Muscle of leg (tissue), 16 donors: ENCODE data around the gene TNC. TPM values are rescaled to one million over a fixed set of nuclear protein-coding genes. Genes with fewer than 3 reads are reported as not detected.
A peak's percentile ranks its signal among the peaks of the same experiment; 100 is the strongest.

Source experiments
- DNase-seq: peaks from one replicate; pipeline ENCODE4 v3.0.0; 2013
- H3K27ac ChIP-seq: one replicate; pipeline ENCODE4 v1.5.1; 2013; ENCODE audit warnings: mild to moderate bottlenecking, low read length, control low read depth
- H3K27me3 ChIP-seq: one replicate; pipeline ENCODE4 v1.6.1; 2013; ENCODE audit warnings: low read length; ENCODE audit not compliant: control insufficient read depth, insufficient read depth
- H3K36me3 ChIP-seq: one replicate; pipeline ENCODE4 v1.6.1; 2013; ENCODE audit warnings: low read length; ENCODE audit not compliant: control insufficient read depth, insufficient read depth
- H3K4me1 ChIP-seq: one replicate; pipeline ENCODE4 v1.6.1; 2013; ENCODE audit warnings: low read length; ENCODE audit not compliant: control insufficient read depth, insufficient read depth
- H3K4me3 ChIP-seq: one replicate; pipeline ENCODE4 v1.5.1; 2013; ENCODE audit warnings: low read length, control low read depth
- H3K9me3 ChIP-seq: replicated peaks from 2 replicates; pipeline ENCODE4 v1.6.1; 2013; ENCODE audit warnings: low read depth, low read length; ENCODE audit not compliant: control insufficient read depth
- WGBS: methylation state at CpG from one replicate; pipeline ENCODE4 v1.1.5; 2013; ENCODE audit warnings: missing lambda C conversion rate; ENCODE audit not compliant: insufficient coverage; 5-methylcytosine and 5-hydroxymethylcytosine counted together
- long read RNA-seq, 11 donors: transcript quantifications; one replicate each; lab custom pipeline, GENCODE V29; 2026
- polyA plus RNA-seq, 8 donors: library from polyadenylated mRNA; unstranded; fragments of 120-200 nt; gene quantifications; one replicate each; pipeline versions ENCODE4 v1.2.1 to v1.2.3, GENCODE V29; 2013; ENCODE audit warnings: inconsistent platforms in 1 of 8, low replicate concordance in 1 of 8; ENCODE audit not compliant: insufficient read length in 8 of 8, insufficient read depth in 1 of 8
- total RNA-seq: library from RNA; stranded (reverse); fragments of 120-200 nt; gene quantifications from one replicate; pipeline ENCODE4 v1.2.4, GENCODE V29; 2013

Gene TNC
- total RNA-seq (28.4 TPM), polyA plus RNA-seq (100 to 1,000 TPM in 1 of 8 donors, 10 to 100 TPM in 7; 30.5 to 129 (median 54.1) TPM)
- long read RNA-seq, donor 1: 0 reads
- long read RNA-seq, donor 2: 0 reads
- long read RNA-seq, donor 3: 0 reads
- long read RNA-seq, donor 4: 0 reads
- long read RNA-seq, donor 5, partial matches to known transcripts: 20 of 20 reads
- long read RNA-seq, donor 5, other reads (novel, unspliced or antisense): 0 of 20 reads
- long read RNA-seq, donor 6: 0 reads
- long read RNA-seq, donor 7, partial matches to known transcripts: 20 of 21 reads
- long read RNA-seq, donor 7, other reads (novel, unspliced or antisense): 0 of 21 reads
- long read RNA-seq, donor 8: 0 reads
- long read RNA-seq, donor 9, partial matches to known transcripts: 9 of 9 reads
- long read RNA-seq, donor 9, other reads (novel, unspliced or antisense): 0 of 9 reads
- long read RNA-seq, donor 10: 0 reads
- long read RNA-seq, donor 11, partial matches to known transcripts: 8 of 8 reads
- long read RNA-seq, donor 11, other reads (novel, unspliced or antisense): 0 of 8 reads

DNA sequence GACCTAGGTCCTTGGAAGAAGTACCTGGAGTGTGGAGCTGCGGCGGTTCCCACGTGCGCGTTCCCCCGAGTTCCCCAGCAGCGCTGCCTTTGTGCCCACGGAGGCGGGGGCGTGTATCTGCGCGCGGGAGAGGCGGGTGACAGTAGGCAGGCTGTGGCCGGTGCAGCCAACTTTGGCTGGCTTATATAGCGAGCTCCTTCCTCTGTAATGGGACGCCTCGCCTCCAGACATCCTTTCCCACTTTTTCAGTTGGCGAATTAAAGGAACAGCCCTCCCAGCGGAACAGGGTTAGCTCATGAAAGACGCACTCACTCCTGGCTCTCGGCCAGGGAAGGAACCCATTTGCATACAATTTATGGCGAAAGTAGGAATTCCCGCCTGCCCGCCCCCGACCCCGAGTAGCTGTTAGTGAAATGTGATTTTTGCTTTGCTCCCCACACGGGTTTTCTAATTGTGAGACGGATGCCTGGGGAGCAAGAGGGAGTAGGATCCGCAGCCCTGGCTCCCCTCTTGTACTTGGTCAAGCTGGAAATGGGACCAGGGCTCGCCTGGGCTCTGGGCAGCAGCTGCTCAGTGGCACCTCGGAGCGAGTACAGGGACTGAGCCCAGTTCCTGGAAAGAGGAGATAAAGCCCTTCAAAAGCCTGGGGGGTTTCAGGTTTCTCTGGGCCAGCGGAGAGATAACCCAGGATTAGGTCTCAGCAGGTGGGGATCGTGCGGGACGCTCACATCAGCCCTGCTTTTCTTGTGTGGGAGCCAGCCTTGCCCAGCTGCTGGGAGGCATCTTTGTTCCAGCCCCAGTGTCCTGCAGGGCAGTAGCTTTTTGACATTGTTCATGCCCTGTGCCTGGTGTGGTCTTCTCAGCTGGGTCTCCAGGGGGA lies at the start of gene TNC:
Gene TNC, minus strand, starts transcription at position 159 of the 880 bp plus-strand sequence. CDS start 27,139 bp downstream, outside the sequence.
- Histone ChIP-seq H3K4me3 (peak within 1 kb of the TSS; percentile 25), H3K4me1 (peaks cover 26% of the 10 kb centered on the region), H3K9me3 (no peaks in the 10 kb centered on the region), H3K36me3 (no peaks in the 10 kb centered on the region), H3K27me3 (peaks cover 11% of the 10 kb centered on the region), H3K27ac (peak within 1 kb of the TSS; percentile 88)
- peak; percentile 92 for DNase-seq
- WGBS: under 1% methylated on average over 32 of the region's 37 CpGs

DNA sequence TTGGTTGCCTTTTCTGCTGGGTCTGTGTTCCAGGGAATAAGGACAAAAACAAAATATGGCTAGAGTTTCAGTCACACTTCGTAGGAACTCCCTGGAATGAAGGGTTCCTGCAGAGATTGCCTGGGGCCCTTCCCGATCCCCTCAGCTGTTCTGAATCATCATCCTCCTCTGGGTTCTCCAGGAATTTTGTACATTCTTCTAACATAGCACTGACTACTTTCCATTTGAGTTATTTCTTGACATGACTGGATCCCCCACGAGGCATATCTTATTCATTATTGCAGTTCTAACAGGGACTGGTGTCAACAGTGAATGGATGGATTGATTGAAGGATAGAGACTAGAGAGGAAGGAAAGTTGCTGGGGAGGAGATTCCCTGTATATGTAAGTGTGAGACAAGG lies 49.2 kb upstream of the TNC start:
- WGBS: 26% methylated on average over 2 of the region's 3 CpGs
- H3K4me3 ChIP-seq: no peak overlapping the region
- H3K27ac ChIP-seq: no peak overlapping the region
- no peaks in the 10 kb centered on the region for H3K27me3 ChIP-seq
- no peaks in the 10 kb centered on the region for H3K36me3 ChIP-seq
- H3K9me3 ChIP-seq: no peaks in the 10 kb centered on the region
- peaks cover 5% of the 10 kb centered on the region for H3K4me1 ChIP-seq
- no peak for DNase-seq

DNA sequence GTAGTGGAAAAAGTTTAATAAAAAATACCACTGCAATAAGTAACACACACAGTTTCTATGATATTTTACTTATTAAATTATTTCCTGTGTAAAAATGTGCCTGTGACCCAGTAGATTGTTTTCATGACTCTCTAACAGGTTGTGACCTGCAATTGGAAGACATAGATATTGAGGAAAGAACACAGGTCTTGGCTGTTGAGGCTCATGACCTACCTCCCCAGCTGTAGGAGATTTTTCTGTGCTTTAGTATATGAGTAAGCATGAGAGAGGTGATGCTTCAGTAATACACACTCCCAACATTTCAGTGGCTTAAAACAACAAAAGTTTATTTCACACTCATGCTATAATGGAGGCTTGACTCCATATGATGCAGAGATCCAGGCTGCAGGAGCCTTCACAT lies 47.3 kb upstream of the TNC start:
- H3K27ac ChIP-seq: no peak overlapping the region
- DNase-seq: no peak
- no peaks in the 10 kb centered on the region for H3K27me3 ChIP-seq
- H3K9me3 ChIP-seq: no peaks in the 10 kb centered on the region
- H3K36me3 ChIP-seq: no peaks in the 10 kb centered on the region
- no peak overlapping the region for H3K4me3 ChIP-seq
- peaks cover 5% of the 10 kb centered on the region for H3K4me1 ChIP-seq

DNA sequence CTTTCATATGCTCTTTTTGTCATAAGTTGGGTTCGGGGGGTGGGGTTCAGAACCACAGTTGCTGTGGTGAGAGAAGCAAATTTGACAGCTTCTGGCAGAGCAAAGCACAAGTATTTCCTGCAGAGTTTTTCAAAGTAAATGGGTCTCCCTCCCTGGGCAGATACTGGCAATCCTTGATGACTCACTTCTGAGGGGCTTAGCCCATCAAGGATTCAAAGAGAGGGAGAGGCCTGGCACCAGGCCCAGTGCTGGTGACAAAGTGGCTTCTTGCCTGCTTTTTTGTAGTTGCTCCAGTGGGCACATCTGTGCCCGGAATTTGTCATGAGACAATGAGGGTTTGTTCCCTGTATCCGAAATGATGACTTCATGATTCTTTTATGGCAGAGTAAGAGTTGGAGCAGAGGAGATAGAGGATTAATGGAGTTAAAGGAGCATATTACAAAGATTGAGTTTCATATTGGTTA lies 46.6 kb upstream of the TNC start:
- Histone ChIP-seq H3K27me3 (no peaks in the 10 kb centered on the region), H3K27ac (peak overlapping the region; percentile 49), H3K4me1 (peaks cover 5% of the 10 kb centered on the region), H3K36me3 (no peaks in the 10 kb centered on the region), H3K9me3 (no peaks in the 10 kb centered on the region), H3K4me3 (no peak overlapping the region)
- DNase-seq: peak; percentile 88
- 62% methylated on average over 2 of the region's 3 CpGs for WGBS

DNA sequence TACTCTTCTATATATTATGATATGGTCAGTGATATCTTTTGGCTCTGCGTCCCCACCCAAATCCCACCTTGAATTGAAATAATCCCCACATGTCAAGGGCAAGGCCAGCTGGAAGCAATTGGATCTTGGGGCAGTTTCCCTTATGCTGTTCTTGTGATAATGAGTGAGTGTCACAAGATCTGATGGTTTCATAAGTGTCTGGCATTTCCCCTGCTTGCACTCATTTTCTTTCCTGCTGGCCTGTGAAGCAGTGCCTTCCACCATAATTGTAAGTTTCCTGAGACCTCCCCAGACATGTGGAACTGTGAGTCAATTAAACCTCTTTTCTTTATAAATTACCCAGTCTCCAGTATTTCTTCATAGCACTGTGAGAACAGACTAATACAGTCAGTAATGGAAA lies 45.0 kb upstream of the TNC start:
- Histone ChIP-seq H3K4me1 (peaks cover 11% of the 10 kb centered on the region), H3K9me3 (no peaks in the 10 kb centered on the region), H3K27ac (no peak overlapping the region), H3K27me3 (no peaks in the 10 kb centered on the region), H3K4me3 (no peak overlapping the region), H3K36me3 (no peaks in the 10 kb centered on the region)
- whole genome bisulfite sequencing: no CpG with 5 or more reads among the region's 1 CpG
- DNase-seq: no peak

DNA sequence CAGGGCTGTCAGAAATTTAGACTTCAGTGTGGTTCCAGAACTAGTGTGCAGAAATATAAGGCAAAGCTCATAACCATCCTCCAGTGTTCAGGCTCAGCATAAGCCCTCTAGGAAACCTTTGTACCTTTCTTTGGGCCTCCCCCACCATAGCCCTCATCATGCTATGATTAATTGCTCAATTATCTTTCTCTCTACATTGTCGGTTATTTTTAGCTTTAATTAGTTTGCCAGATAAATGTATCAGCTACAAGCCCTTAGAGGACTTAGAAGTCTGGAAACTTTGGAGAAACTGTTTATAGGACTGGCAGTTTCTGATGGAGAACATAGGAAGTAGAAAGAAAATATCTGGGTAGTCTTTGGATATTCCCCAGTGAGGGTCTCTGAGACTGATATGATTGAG lies 43.5 kb upstream of the TNC start:
- DNase-seq: no peak
- Histone ChIP-seq H3K9me3 (no peaks in the 10 kb centered on the region), H3K36me3 (no peaks in the 10 kb centered on the region), H3K4me1 (peaks cover 11% of the 10 kb centered on the region), H3K4me3 (no peak overlapping the region), H3K27ac (no peak overlapping the region), H3K27me3 (no peaks in the 10 kb centered on the region)
- no CpG with 5 or more reads among the region's 1 CpG for WGBS

DNA sequence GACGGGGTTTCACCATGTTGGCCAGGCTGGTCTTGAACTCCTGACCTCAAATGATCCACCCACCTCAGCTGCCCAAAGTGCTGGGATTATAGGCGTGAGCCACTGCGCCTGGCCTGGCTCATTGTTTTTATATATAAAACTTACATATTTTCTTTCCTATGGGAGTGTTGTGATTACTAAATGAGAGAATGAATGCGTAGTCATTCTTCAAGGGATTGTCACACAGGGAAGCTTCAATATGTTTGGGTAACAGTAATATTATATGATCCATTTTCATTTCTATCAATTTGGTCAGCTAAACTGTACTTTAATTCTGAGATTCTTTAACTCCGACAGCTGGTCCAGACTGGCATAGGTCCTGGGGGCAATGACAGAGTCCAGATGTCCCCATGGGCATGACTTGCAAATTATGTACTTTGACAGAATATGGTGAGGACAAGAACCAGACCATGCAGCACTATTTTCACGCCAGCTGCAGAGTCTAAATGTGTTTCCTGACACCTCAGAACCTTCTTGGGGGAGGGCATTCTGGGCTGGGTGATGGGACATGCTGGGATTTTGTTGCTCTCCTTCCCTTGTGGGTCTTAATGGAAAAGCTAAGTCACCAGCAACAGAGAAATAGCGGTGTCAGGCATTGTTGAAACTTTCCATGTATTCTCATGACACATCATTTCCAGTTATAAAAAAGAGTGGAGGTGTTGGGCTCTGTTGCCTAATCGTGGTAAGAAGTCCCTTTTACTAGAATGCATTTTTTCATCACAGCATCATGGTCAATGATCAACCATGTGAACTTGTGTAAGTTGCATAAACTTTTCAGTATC lies 40.9 kb upstream of the TNC start:
- no CpG with 5 or more reads among the region's 8 CpGs for WGBS
- DNase-seq: peak; percentile 63

DNA sequence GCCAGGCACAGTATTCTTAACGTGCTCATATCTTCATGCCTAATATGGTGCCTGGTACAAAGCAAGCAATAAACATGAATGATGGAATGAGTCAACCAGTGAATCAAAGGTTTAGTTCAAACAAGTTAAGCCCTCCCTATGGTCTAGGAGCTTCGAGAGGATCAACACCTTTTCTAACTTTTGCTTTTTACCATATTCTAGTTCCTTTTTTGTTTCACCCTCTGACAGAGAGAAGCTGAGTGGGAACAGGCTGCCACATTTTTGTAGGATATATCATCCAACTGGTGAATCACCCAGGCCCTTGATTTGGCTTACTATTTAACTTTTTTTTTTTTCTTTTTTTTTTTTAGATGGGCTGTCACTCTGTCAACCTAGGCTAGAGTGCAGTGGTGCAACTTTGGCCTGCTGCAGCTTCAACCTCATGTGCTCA lies 39.3 kb upstream of the TNC start:
- Histone ChIP-seq H3K36me3 (no peaks in the 10 kb centered on the region), H3K4me1 (peaks cover 12% of the 10 kb centered on the region), H3K27ac (no peak overlapping the region), H3K4me3 (no peak overlapping the region), H3K9me3 (no peaks in the 10 kb centered on the region), H3K27me3 (no peaks in the 10 kb centered on the region)
- whole genome bisulfite sequencing: no CpG with 5 or more reads among the region's 2 CpGs
- no peak for DNase-seq

More for the DNA sequence above, 40.9 kb upstream of the TNC start:
- no peaks in the 10 kb centered on the region for H3K36me3 ChIP-seq
- H3K4me1 ChIP-seq: peaks cover 12% of the 10 kb centered on the region
- H3K9me3 ChIP-seq: no peaks in the 10 kb centered on the region
- no peak overlapping the region for H3K27ac ChIP-seq
- H3K4me3 ChIP-seq: no peak overlapping the region
- no peaks in the 10 kb centered on the region for H3K27me3 ChIP-seq

DNA sequence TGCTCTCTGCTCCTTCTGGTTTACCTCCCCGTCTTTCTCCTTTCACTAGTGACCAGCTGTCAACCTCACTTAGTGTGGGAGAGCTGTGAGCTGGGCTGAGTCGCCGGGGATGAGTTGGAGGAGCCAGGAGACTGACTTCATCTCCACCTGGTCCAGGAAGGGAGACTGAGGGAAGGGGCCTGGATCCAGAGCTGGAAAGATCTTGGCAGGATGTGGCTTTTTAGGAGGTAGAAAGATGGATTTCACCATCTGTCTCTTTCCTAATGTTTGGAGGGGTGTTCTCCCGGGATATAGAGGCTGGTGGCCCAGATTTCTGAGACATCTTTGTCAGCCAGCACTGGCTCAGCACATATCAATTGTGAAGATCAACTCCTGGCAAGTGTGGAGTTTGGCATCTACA lies 37.1 kb upstream of the TNC start:
- peak; percentile 63 for DNase-seq
- Histone ChIP-seq H3K27me3 (no peaks in the 10 kb centered on the region), H3K4me3 (no peak overlapping the region), H3K36me3 (no peaks in the 10 kb centered on the region), H3K4me1 (peaks cover 12% of the 10 kb centered on the region), H3K9me3 (no peaks in the 10 kb centered on the region), H3K27ac (no peak overlapping the region)
- WGBS: no CpG with 5 or more reads among the region's 4 CpGs
